Heart left ventricle (tissue), 16 donors: ENCODE data around the gene ABHD16A. TPM values are rescaled to one million over a fixed set of nuclear protein-coding genes. Genes with fewer than 3 reads are reported as not detected.
"Not testable (repeated sequence)": the region's sequence is repeated elsewhere in the genome, so short reads cannot be mapped to it uniquely, and the experiment has no call there.

Experiments
- ATAC-seq, 4 donors: fragments of 200-7000 bp; cut with Tn5 transposase; one replicate each; pipeline ENCODE4 v1.9.1; 2020 to 2022; ENCODE audit warnings: moderate library complexity in 4 of 4, mild to moderate bottlenecking in 3 of 4, moderate number of reproducible peaks in 1 of 4
- DNase-seq, 5 donors: peaks; one replicate each; pipeline ENCODE4 v3.0.0-alpha.2; 2020
- H3K27ac ChIP-seq, 12 donors: fragments of 200-600 bp; sonication (generic) in 4 of 12; one replicate each; pipeline versions ENCODE4 v1.5.0 to v1.8.0; 2016 to 2022; ENCODE audit warnings: mild to moderate bottlenecking in 2 of 12
- H3K27me3 ChIP-seq, 9 donors: fragments of 200-600 bp; sonication (generic) in 2 of 9; one replicate each; pipeline versions ENCODE4 v1.5.1 to v1.8.0; 2016 to 2022; ENCODE audit warnings: mild to moderate bottlenecking in 3 of 9
- H3K36me3 ChIP-seq, 9 donors: fragments of 200-600 bp; sonication (generic) in 2 of 9; one replicate each; pipeline versions ENCODE4 v1.5.0 to v1.8.0; 2018 to 2022; ENCODE audit warnings: mild to moderate bottlenecking in 2 of 9
- H3K4me1 ChIP-seq, 12 donors: fragments of 200-600 bp; sonication (generic) in 4 of 12; one replicate each; pipeline versions ENCODE4 v1.5.0 to v1.8.0; 2016 to 2022; ENCODE audit warnings: mild to moderate bottlenecking in 3 of 12
- H3K4me3 ChIP-seq, 12 donors: fragments of 200-600 bp; sonication (generic) in 4 of 12; one replicate each; pipeline versions ENCODE4 v1.5.0 to v1.8.0; 2017 to 2022; ENCODE audit warnings: mild to moderate bottlenecking in 9 of 12, moderate library complexity in 4 of 12
- H3K9me3 ChIP-seq, 12 donors: fragments of 200-600 bp; sonication (generic) in 4 of 12; one replicate each; pipeline versions ENCODE4 v1.5.0 to v1.8.0; 2016 to 2022; ENCODE audit warnings: mild to moderate bottlenecking in 1 of 12
- POLR2A ChIP-seq, 2 donors: fragments of 450-650 bp; IDR thresholded peaks; one replicate each; pipeline ENCODE4 v1.6.1; 2017; ENCODE audit warnings: antibody characterized with exemption in 2 of 2, mild to moderate bottlenecking in 2 of 2, moderate library complexity in 2 of 2
- WGBS, 4 donors: extraction: QIAGEN DNeasy Blood & Tissue Kit in 2 of 4; methylation state at CpG; one replicate each; pipeline versions ENCODE4 v1.1.5 to v1.1.7; 2013 to 2018; 5-methylcytosine and 5-hydroxymethylcytosine counted together
- intact Hi-C, 10 donors: fragments of 100-400 bp; cut with DNase I; formaldehyde crosslinking; loops; one replicate each; pipeline versions ENCODE4 v1.11.1 to v1.14.2; 2022
- polyA plus RNA-seq, 2 donors: library from polyadenylated mRNA; stranded (reverse); fragments of 200-250 nt; gene quantifications; one replicate each; pipeline ENCODE4 v1.2.3, GENCODE V29; 2013
- total RNA-seq, 9 donors: library from RNA; depleted of rRNA in 2 of 9; stranded (reverse); fragments of >200 nt in 2 of 9; fragmentation: NEBNext Ultra II Directional in 3 of 9; extraction: Animal tissue kit (Norgen Biotek cat#: 25700) in 3 of 9; gene quantifications; one replicate each; pipeline versions ENCODE4 v1.1.0 to v1.2.4, GENCODE V29; 2016 to 2023
- TF ChIP-seq, protein P1 (sequence below), 12 donors: fragments of 200-600 bp; sonication (generic) in 4 of 12; IDR thresholded peaks; one replicate each; pipeline versions ENCODE4 v1.5.0 to v1.8.0; 2018 to 2022; ENCODE audit warnings: antibody characterized with exemption in 12 of 12, mild to moderate bottlenecking in 5 of 12
- donor health status: ischemic (EF 13 %, LVEDD 7.1; RV severe dilation, severe dysfunction).
- donor health status: healthy with polysubstance abuse.
- donor health status: DM: no; HTN: yes; CAD: no.
- donor health status: DM: no; HTN: no; CAD: no.
- donor health status: ischemic (EF 25% LVEDD 6.9; RV normal size, moderate dysfunction).
- donor health status: ischemic (EF 25% LVEDD 5.7; RV mildly dilated, moderate dysfunction).
- donor health status: healthy.
- donor health status: DM: yes; HTN: yes; CAD: no.
- donor health status: ischemic (EF 35%, LVEDD 5.7; RV mildly dilated, moderate dysfunction).
- donor health status: nonischemic (EF 11% LVEDD 7.7; RV severe dilation, severe dysfunction).
- donor health status: DM: yes; HTN: yes; CAD: no.
- donor health status: PGD.
- donor health status: ischemic (EF 29% LVEDD 5.4; RV normal size, mild dysfunction).
- donor health status: nonischemic (EF 23%, LVEDD 6.1; RV moderate dilation, normal function).

The ABHD16A gene
- total and polyA plus RNA-seq, 11 donors = 16.5 to 54.7 (median 27.4) TPM

DNA sequence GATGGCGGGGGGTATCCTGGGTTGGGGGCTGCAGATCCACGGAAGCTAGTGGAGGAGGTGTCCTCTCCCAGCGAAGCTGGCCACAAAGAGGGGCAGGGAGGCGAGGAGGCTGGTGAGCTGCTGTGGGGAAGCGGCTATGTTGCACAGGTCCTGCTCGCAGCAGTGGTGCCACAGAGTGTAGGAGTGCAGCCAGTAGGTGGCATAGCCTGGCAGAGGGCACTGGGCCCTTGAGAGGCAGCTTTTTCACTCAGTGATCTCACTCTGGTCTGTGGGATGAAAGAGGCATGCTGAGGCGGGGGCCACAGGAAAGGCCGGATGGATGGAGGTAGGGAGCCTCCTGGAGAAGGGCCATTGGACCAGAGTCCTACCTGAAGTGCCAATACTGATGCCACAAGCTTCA, 9.2 kb upstream of the ABHD16A start:
- DNase-seq = peak in 1 of 5 donors; percentile 52
- no peak overlapping the region for H3K4me3 ChIP-seq
- intact Hi-C loops = no loop called here
- peak; percentile 61 to 78 (median 76) for ATAC-seq
- H3K4me1 ChIP-seq = peaks cover 0 to 11% (median 0%) of the 10 kb centered on the region in 12 donors
- WGBS, 4 donors = 75 to 85% (median 81%) methylated on average over 8 of the region's 8 CpGs
- no peaks in the 10 kb centered on the region for H3K36me3 ChIP-seq
- no peak overlapping the region for H3K27ac ChIP-seq
- no peaks in the 10 kb centered on the region for H3K9me3 ChIP-seq
- H3K27me3 ChIP-seq = no peaks in the 10 kb centered on the region
- TF ChIP-seq, protein P1, sequence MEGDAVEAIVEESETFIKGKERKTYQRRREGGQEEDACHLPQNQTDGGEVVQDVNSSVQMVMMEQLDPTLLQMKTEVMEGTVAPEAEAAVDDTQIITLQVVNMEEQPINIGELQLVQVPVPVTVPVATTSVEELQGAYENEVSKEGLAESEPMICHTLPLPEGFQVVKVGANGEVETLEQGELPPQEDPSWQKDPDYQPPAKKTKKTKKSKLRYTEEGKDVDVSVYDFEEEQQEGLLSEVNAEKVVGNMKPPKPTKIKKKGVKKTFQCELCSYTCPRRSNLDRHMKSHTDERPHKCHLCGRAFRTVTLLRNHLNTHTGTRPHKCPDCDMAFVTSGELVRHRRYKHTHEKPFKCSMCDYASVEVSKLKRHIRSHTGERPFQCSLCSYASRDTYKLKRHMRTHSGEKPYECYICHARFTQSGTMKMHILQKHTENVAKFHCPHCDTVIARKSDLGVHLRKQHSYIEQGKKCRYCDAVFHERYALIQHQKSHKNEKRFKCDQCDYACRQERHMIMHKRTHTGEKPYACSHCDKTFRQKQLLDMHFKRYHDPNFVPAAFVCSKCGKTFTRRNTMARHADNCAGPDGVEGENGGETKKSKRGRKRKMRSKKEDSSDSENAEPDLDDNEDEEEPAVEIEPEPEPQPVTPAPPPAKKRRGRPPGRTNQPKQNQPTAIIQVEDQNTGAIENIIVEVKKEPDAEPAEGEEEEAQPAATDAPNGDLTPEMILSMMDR (IDR thresholded peaks at IDR 0.05) = peak in 8 of 12 donors; percentile 13 to 38 (median 16)
- no peak for TF ChIP-seq POLR2A (IDR thresholded peaks at IDR 0.05)

DNA sequence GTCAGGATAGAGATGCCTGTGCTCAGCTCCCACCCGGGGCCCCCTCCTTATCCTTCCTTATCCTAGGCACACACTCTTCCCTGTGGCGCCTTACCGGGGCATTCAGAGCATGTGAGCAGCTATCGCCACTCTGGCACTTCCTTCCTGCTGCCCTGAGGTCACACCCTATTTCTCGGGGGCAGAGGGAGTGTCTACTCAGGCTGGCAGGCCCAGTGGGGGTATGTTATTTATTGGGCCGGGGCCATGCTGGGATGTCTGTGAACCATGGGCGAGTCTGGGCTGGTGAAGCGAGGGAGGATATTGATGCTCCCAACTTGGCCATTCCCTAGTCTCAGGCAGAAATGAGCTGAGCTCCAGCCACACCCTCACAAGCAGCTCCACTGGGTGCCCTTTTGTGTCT, 8.1 kb upstream of the ABHD16A start:
- Histone ChIP-seq H3K4me1 (peaks cover 0 to 11% (median 0%) of the 10 kb centered on the region in 12 donors), H3K4me3 (no peak overlapping the region), H3K27ac (no peak overlapping the region), H3K9me3 (no peaks in the 10 kb centered on the region), H3K27me3 (no peaks in the 10 kb centered on the region), H3K36me3 (no peaks in the 10 kb centered on the region)
- intact Hi-C loops = no loop called here
- TF ChIP-seq, protein P1 (IDR thresholded peaks at IDR 0.05) = no peak
- TF ChIP-seq POLR2A (IDR thresholded peaks at IDR 0.05) = no peak
- ATAC-seq = peak in 2 of 4 donors; percentile 36 to 51
- 48 to 56% (median 54%) methylated on average over 8 of the region's 8 CpGs for WGBS, 4 donors
- DNase-seq = no peak

DNA sequence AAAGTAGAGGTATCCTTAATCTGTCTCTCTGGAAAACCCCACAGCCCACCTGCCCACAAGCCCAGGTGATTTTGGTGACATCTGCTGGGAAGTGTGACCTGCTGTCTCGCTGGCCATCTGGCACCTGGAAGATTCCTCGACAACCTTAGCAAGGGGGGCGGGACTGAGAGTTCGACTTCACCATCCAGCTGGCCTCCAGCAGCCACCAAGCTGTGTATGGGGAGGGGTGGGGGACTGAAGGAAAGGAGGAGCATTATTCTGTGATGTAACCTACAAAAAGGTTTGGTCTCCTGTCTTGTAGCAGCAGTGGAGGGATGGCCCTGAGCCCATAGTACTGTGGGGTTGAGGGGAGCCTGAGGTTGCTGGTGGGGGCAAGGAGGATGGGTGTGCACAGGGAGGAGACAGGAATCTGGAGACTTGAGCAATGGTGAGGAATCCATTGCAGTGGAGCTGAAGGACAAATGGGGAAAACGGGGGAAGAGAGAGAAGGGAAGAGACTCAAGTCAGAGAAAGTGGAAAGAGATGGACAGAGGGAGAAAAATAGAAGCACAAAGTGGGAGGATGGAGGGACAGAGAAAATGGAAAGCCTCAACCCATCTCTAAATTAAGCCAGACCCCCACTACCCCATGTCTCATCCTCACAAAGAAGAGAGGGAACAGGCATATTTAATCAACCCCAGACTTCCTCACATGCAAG, 7.5 kb upstream of the ABHD16A start:
- peaks cover 0 to 11% (median 0%) of the 10 kb centered on the region in 12 donors for H3K4me1 ChIP-seq
- no peak overlapping the region for H3K4me3 ChIP-seq
- 53 to 63% (median 59%) methylated on average over 5 of the region's 5 CpGs for WGBS, 4 donors
- no peak overlapping the region for H3K27ac ChIP-seq
- H3K36me3 ChIP-seq = no peaks in the 10 kb centered on the region
- no peaks in the 10 kb centered on the region for H3K9me3 ChIP-seq
- intact Hi-C loops = no loop called here
- TF ChIP-seq POLR2A (IDR thresholded peaks at IDR 0.05) = no peak
- TF ChIP-seq, protein P1 (IDR thresholded peaks at IDR 0.05) = no peak
- no peak for DNase-seq
- no peaks in the 10 kb centered on the region for H3K27me3 ChIP-seq
- ATAC-seq = no peak

DNA sequence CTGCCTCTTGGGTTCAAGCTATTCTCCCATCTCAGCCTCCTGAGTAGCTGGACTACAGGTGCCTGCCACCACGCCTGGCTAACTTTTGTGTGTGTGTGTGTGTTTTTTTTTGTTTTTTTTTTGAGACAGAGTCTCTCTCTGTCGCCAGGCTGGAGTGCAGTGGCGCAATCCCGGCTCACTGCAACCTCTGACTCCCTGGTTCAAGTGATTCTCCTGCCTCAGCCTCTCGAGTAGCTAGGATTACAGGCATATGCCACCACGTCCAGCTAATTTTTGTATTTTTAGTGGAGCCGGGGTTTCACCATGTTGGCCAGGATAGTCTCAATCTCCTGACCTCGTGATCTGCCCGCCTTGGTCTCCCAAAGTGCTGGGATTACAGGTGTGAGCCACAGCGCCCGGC, 6.0 kb upstream of the ABHD16A start:
- WGBS, 4 donors = 90 to 93% (median 91%) methylated on average over 11 of the region's 11 CpGs
- ATAC-seq, H3K4me3 ChIP-seq, H3K9me3 ChIP-seq, H3K27ac ChIP-seq, intact Hi-C loops, H3K27me3 ChIP-seq, DNase-seq, H3K36me3 ChIP-seq: not testable (repeated sequence)
- peaks cover 0 to 11% (median 0%) of the 10 kb centered on the region in 12 donors for H3K4me1 ChIP-seq

DNA sequence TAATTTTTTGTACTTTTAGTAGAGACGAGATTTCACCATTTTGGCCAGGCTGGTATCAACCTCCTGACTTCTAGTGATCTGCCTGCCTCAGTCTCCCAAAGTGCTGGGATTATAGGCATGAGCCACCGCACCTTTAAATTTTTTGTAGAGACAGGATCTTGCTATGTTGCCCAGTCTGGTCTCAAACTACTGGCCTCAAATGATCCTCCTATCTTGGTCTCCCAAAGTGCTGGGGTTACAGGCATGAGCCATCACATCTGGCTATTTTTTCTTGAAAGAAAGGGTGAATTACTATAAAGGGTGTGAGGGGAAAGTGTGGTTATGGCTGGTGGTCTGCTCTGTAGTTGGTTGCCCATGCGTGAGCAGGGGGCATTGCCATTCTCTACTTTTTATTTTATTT, 5.1 kb upstream of the ABHD16A start:
- intact Hi-C loops = no loop called here
- H3K9me3 ChIP-seq = no peaks in the 10 kb centered on the region
- no peak overlapping the region for H3K27ac ChIP-seq
- no peak for TF ChIP-seq POLR2A (IDR thresholded peaks at IDR 0.05)
- TF ChIP-seq, protein P1 (IDR thresholded peaks at IDR 0.05) = no peak
- H3K27me3 ChIP-seq = no peaks in the 10 kb centered on the region
- peaks cover 0 to 16% (median 5%) of the 10 kb centered on the region in 12 donors for H3K4me1 ChIP-seq
- no peak overlapping the region for H3K4me3 ChIP-seq
- DNase-seq = no peak
- 96 to 98% (median 97%) methylated on average over 3 of the region's 3 CpGs for WGBS, 4 donors
- no peaks in the 10 kb centered on the region for H3K36me3 ChIP-seq
- no peak for ATAC-seq
